Stimulated activated memory B cell treated with anti-CD40 and anti-IgM and Interleukin-4, amounts not matched to agents 10 μg/mL and 1 μg/mL and 100 μg/mL, for 72 hours (primary cell): ENCODE results near the gene TSPAN17.
"Not testable (repeated sequence)": the region's sequence is repeated elsewhere in the genome, so short reads cannot be mapped to it uniquely, and the experiment has no call there.

Experiments
- ATAC-seq: fragments of 150-1000 bp; cut with Tn5 transposase; 2 replicates; pipeline ENCODE4 v1.10.0; 2021
- H3K27ac Mint-ChIP-seq: one replicate; pipeline ENCODE4 v1.8.0; 2022; ENCODE audit warnings: mild to moderate bottlenecking, mixed read lengths
- H3K27me3 Mint-ChIP-seq: one replicate; pipeline ENCODE4 v1.8.0; 2022; ENCODE audit warnings: mixed read lengths
- H3K36me3 Mint-ChIP-seq: one replicate; pipeline ENCODE4 v1.8.0; 2022; ENCODE audit warnings: mixed read lengths
- H3K4me1 Mint-ChIP-seq: one replicate; pipeline ENCODE4 v1.8.0; 2022; ENCODE audit warnings: mixed read lengths
- H3K4me3 Mint-ChIP-seq: one replicate; pipeline ENCODE4 v1.8.0; 2022; ENCODE audit warnings: mild to moderate bottlenecking, moderate library complexity, mixed read lengths
- H3K9me3 Mint-ChIP-seq: one replicate; pipeline ENCODE4 v1.8.0; 2022; ENCODE audit warnings: mixed read lengths

TSPAN17 gene

GRCh38 chr5:176647030-176647842 lies at the start of gene TSPAN17:
TSPAN17 (plus strand) TSS chr5:176647484; CDS start chr5:176647616, 132 bp downstream.
- ATAC-seq: peak; percentile 97
- Mint-ChIP-seq H3K4me3 (peak within 1 kb of the TSS; percentile 89), H3K36me3 (no peaks in the 10 kb centered on the region), H3K27ac (peak within 1 kb of the TSS; percentile 90), H3K4me1 (peaks cover 50% of the 10 kb centered on the region), H3K27me3 (peaks cover 5% of the 10 kb centered on the region), H3K9me3 (no peaks in the 10 kb centered on the region)

GRCh38 chr5:176599749-176600430 lies 47.4 kb upstream of the TSPAN17 start:
- not testable (repeated sequence) for H3K36me3 Mint-ChIP-seq, H3K4me3 Mint-ChIP-seq, H3K27me3 Mint-ChIP-seq, H3K4me1 Mint-ChIP-seq, ATAC-seq, H3K9me3 Mint-ChIP-seq, H3K27ac Mint-ChIP-seq

- H3K9me3 Mint-ChIP-seq: no peaks in the 10 kb centered on the region
- H3K27ac Mint-ChIP-seq: no peak overlapping the region
- no peaks in the 10 kb centered on the region for H3K4me1 Mint-ChIP-seq
- H3K27me3 Mint-ChIP-seq: no peaks in the 10 kb centered on the region
- no peak for ATAC-seq
- H3K4me3 Mint-ChIP-seq: no peak overlapping the region
- peaks cover 6% of the 10 kb centered on the region for H3K36me3 Mint-ChIP-seq
These were observed 45.3 kb upstream of the TSPAN17 start for GRCh38 chr5:176601901-176602482.

GRCh38 chr5:176603091-176603490 lies 44.2 kb upstream of the TSPAN17 start:
- ATAC-seq: no peak
- Mint-ChIP-seq H3K27me3 (no peaks in the 10 kb centered on the region), H3K9me3 (no peaks in the 10 kb centered on the region), H3K4me3 (no peak overlapping the region), H3K4me1 (no peaks in the 10 kb centered on the region), H3K36me3 (peaks cover 6% of the 10 kb centered on the region), H3K27ac (no peak overlapping the region)

GRCh38 chr5:176606032-176606431 lies 41.3 kb upstream of the TSPAN17 start:
- H3K4me1 Mint-ChIP-seq: peaks cover 11% of the 10 kb centered on the region
- no peak for ATAC-seq
- H3K9me3 Mint-ChIP-seq: no peaks in the 10 kb centered on the region
- no peak overlapping the region for H3K4me3 Mint-ChIP-seq
- H3K36me3 Mint-ChIP-seq: no peaks in the 10 kb centered on the region
- no peaks in the 10 kb centered on the region for H3K27me3 Mint-ChIP-seq
- H3K27ac Mint-ChIP-seq: no peak overlapping the region

GRCh38 chr5:176606875-176607274 lies 40.4 kb upstream of the TSPAN17 start:
- H3K27ac Mint-ChIP-seq: no peak overlapping the region

GRCh38 chr5:176608142-176608705 lies 39.1 kb upstream of the TSPAN17 start:
- no peak for ATAC-seq
- Mint-ChIP-seq H3K4me1 (peaks cover 11% of the 10 kb centered on the region), H3K27me3 (peaks cover 16% of the 10 kb centered on the region), H3K4me3 (peak overlapping the region; percentile 92), H3K27ac (no peak overlapping the region), H3K9me3 (no peaks in the 10 kb centered on the region), H3K36me3 (no peaks in the 10 kb centered on the region)

More at GRCh38 chr5:176606875-176607274, 40.4 kb upstream of the TSPAN17 start:
- H3K9me3 Mint-ChIP-seq: no peaks in the 10 kb centered on the region
- H3K4me3 Mint-ChIP-seq: no peak overlapping the region
- ATAC-seq: no peak
- peaks cover 7% of the 10 kb centered on the region for H3K27me3 Mint-ChIP-seq
- H3K4me1 Mint-ChIP-seq: peaks cover 11% of the 10 kb centered on the region
- H3K36me3 Mint-ChIP-seq: no peaks in the 10 kb centered on the region

- H3K27me3 Mint-ChIP-seq: peaks cover 24% of the 10 kb centered on the region
- ATAC-seq: peak; percentile 53
- peaks cover 11% of the 10 kb centered on the region for H3K4me1 Mint-ChIP-seq
- peak overlapping the region; percentile 92 for H3K4me3 Mint-ChIP-seq
- peak overlapping the region; percentile 47 for H3K27ac Mint-ChIP-seq
- H3K36me3 Mint-ChIP-seq: no peaks in the 10 kb centered on the region
- H3K9me3 Mint-ChIP-seq: no peaks in the 10 kb centered on the region
These were observed 38.2 kb upstream of the TSPAN17 start for GRCh38 chr5:176608937-176609723.

- peak within 1 kb of the TSS; percentile 92 for H3K4me3 Mint-ChIP-seq
- peaks cover 11% of the 10 kb centered on the region for H3K4me1 Mint-ChIP-seq
- H3K9me3 Mint-ChIP-seq: no peaks in the 10 kb centered on the region
- peak within 1 kb of the TSS; percentile 47 for H3K27ac Mint-ChIP-seq
- peak; percentile 84 for ATAC-seq
- H3K27me3 Mint-ChIP-seq: peaks cover 27% of the 10 kb centered on the region
- no peaks in the 10 kb centered on the region for H3K36me3 Mint-ChIP-seq
These were observed 37.4 kb upstream of the TSPAN17 start, which contains the start of gene GPRIN1 for GRCh38 chr5:176609724-176610434. GPRIN1 (minus strand) TSS chr5:176610156; CDS start chr5:176599834, 10,322 bp downstream.

- Mint-ChIP-seq H3K27me3 (peaks cover 32% of the 10 kb centered on the region), H3K4me3 (peak overlapping the region; percentile 69), H3K9me3 (no peaks in the 10 kb centered on the region), H3K36me3 (no peaks in the 10 kb centered on the region), H3K4me1 (peaks cover 11% of the 10 kb centered on the region), H3K27ac (no peak overlapping the region)
- ATAC-seq: no peak
These were observed 36.9 kb upstream of the TSPAN17 start for GRCh38 chr5:176610435-176610773.

- ATAC-seq: no peak
- no peaks in the 10 kb centered on the region for H3K36me3 Mint-ChIP-seq
- H3K27me3 Mint-ChIP-seq: peaks cover 42% of the 10 kb centered on the region
- H3K27ac Mint-ChIP-seq: no peak overlapping the region
- peaks cover 11% of the 10 kb centered on the region for H3K4me1 Mint-ChIP-seq
- H3K9me3 Mint-ChIP-seq: no peaks in the 10 kb centered on the region
- H3K4me3 Mint-ChIP-seq: no peak overlapping the region
These were observed 35.8 kb upstream of the TSPAN17 start for GRCh38 chr5:176611435-176611834.

- peaks cover 48% of the 10 kb centered on the region for H3K27me3 Mint-ChIP-seq
- no peak overlapping the region for H3K4me3 Mint-ChIP-seq
- no peak for ATAC-seq
- H3K27ac Mint-ChIP-seq: no peak overlapping the region
- H3K36me3 Mint-ChIP-seq: no peaks in the 10 kb centered on the region
- H3K4me1 Mint-ChIP-seq: peaks cover 11% of the 10 kb centered on the region
- H3K9me3 Mint-ChIP-seq: no peaks in the 10 kb centered on the region
These were observed 35.3 kb upstream of the TSPAN17 start for GRCh38 chr5:176612008-176612407.

- Mint-ChIP-seq H3K36me3 (no peaks in the 10 kb centered on the region), H3K27me3 (peaks cover 56% of the 10 kb centered on the region), H3K4me3 (no peak overlapping the region), H3K9me3 (no peaks in the 10 kb centered on the region), H3K27ac (no peak overlapping the region), H3K4me1 (peaks cover 11% of the 10 kb centered on the region)
- no peak for ATAC-seq
These were observed 34.4 kb upstream of the TSPAN17 start for GRCh38 chr5:176612855-176613254.

GRCh38 chr5:176614805-176615478 lies 32.3 kb upstream of the TSPAN17 start:
- Mint-ChIP-seq H3K4me1 (peaks cover 5% of the 10 kb centered on the region), H3K4me3 (no peak overlapping the region), H3K27me3 (peaks cover 77% of the 10 kb centered on the region), H3K27ac (no peak overlapping the region), H3K36me3 (no peaks in the 10 kb centered on the region), H3K9me3 (no peaks in the 10 kb centered on the region)
- no peak for ATAC-seq
